ENCODE measurements around the gene PODXL2. TPM values are rescaled to one million over a fixed set of nuclear protein-coding genes. Genes with fewer than 3 reads are reported as not detected.

The PODXL2 gene
- total RNA-seq, 1 donor from 2014 or later: 4.2 TPM

DNA sequence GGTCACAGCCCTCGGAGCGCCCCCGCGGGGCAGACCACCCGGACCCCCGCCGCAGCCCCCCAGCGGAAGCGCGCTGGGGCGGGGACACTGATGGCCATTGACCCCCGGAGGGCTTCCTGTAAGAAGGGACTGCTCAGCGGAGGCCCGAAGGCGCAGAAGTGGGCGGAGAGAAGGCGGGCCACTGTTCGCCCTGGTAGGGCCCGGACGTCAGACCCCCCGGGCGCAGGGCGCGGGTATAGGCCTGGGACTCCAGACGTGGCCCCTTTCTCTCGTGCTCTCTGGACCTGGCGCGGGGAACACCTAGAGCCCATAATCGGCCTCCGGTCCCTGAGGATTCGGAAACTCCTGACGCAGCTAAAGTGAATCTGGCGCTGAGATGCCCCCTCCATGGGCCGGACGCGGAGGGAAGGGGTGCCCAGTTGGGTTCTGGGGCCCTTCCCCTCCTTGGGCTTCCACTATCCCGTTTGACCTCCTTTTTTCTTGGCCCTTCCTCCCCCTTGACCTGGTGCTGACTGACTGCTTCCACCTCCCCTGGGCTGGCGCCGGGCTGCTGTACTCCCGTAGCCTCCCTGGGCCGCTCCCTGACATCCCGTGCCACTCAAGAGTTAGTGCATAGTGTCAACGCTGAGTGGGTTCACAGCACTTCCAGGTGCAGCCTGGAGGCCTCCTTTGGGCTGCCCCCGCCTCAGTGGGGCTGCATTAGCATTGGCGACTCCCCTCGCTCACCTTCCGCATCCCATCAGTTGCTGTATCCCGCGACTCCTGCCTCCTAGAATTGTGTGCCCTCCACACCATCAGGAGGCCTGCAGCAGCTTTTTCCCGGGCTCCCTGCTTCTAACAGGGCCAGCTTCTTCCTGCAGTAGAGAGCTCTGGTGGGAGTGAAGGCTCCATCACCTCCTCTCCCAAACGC, 44.5 kb downstream of the PODXL2 start:
- Histone ChIP-seq H3K27ac (ENCODE audit: low read depth, low read length) (peak overlapping the region; percentile 79), H3K36me3 (ENCODE audit: control insufficient read depth in 3 of 3, insufficient read depth in 3 of 3, low read length in 3 of 3) (peaks cover 24 to 32% (median 27%) of the 10 kb centered on the region in 3 donors), H3K4me3 (ENCODE audit: low read length in 3 of 3) (peak overlapping the region; percentile 68 to 89 (median 84)), H3K27me3 (ENCODE audit: control insufficient read depth in 3 of 3, insufficient read depth in 3 of 3, low read length in 3 of 3) (no peaks in the 10 kb centered on the region), H3K9me3 (ENCODE audit: control insufficient read depth in 3 of 3, low read length in 3 of 3) (no peaks in the 10 kb centered on the region), H3K4me1 (ENCODE audit: control insufficient read depth in 3 of 3, insufficient read depth in 3 of 3, low read length in 3 of 3) (peaks cover 14 to 47% (median 32%) of the 10 kb centered on the region in 3 donors), H3K9ac (ENCODE audit: low read depth in 1 of 3, low read length in 3 of 3) (peak overlapping the region; percentile 77 to 85 (median 81))

GRCh38 chr3:127674101-127674721, 45.2 kb downstream of the PODXL2 start:
- H3K4me3 ChIP-seq (ENCODE audit: low read length in 3 of 3): peak overlapping the region; percentile 68 to 89 (median 84)
- peaks cover 18 to 55% (median 39%) of the 10 kb centered on the region in 3 donors for H3K4me1 ChIP-seq (ENCODE audit: control insufficient read depth in 3 of 3, insufficient read depth in 3 of 3, low read length in 3 of 3)
- no peaks in the 10 kb centered on the region for H3K27me3 ChIP-seq (ENCODE audit: control insufficient read depth in 3 of 3, insufficient read depth in 3 of 3, low read length in 3 of 3)
- no peaks in the 10 kb centered on the region for H3K9me3 ChIP-seq (ENCODE audit: control insufficient read depth in 3 of 3, low read length in 3 of 3)
- peaks cover 24 to 35% (median 33%) of the 10 kb centered on the region in 3 donors for H3K36me3 ChIP-seq (ENCODE audit: control insufficient read depth in 3 of 3, insufficient read depth in 3 of 3, low read length in 3 of 3)
- peak overlapping the region; percentile 77 to 85 (median 81) for H3K9ac ChIP-seq (ENCODE audit: low read depth in 1 of 3, low read length in 3 of 3)
- H3K27ac ChIP-seq (ENCODE audit: low read depth, low read length): no peak overlapping the region

- Histone ChIP-seq H3K36me3 (ENCODE audit: control insufficient read depth in 3 of 3, insufficient read depth in 3 of 3, low read length in 3 of 3) (peaks cover 25 to 37% (median 34%) of the 10 kb centered on the region in 3 donors), H3K9ac (ENCODE audit: low read depth in 1 of 3, low read length in 3 of 3) (no peak overlapping the region), H3K9me3 (ENCODE audit: control insufficient read depth in 3 of 3, low read length in 3 of 3) (no peaks in the 10 kb centered on the region), H3K27ac (ENCODE audit: low read depth, low read length) (no peak overlapping the region), H3K4me1 (ENCODE audit: control insufficient read depth in 3 of 3, insufficient read depth in 3 of 3, low read length in 3 of 3) (peaks cover 18 to 55% (median 39%) of the 10 kb centered on the region in 3 donors), H3K4me3 (ENCODE audit: low read length in 3 of 3) (peak overlapping the region in 1 of 3 donors; percentile 22), H3K27me3 (ENCODE audit: control insufficient read depth in 3 of 3, insufficient read depth in 3 of 3, low read length in 3 of 3) (no peaks in the 10 kb centered on the region)
Observed at GRCh38 chr3:127674790-127675189, 45.8 kb downstream of the PODXL2 start.

GRCh38 chr3:127675651-127676391, 46.8 kb downstream of the PODXL2 start:
- H3K9me3 ChIP-seq (ENCODE audit: control insufficient read depth in 3 of 3, low read length in 3 of 3): no peaks in the 10 kb centered on the region
- H3K4me3 ChIP-seq (ENCODE audit: low read length in 3 of 3): peak overlapping the region in 1 of 3 donors; percentile 22
- peaks cover 27 to 44% (median 43%) of the 10 kb centered on the region in 3 donors for H3K36me3 ChIP-seq (ENCODE audit: control insufficient read depth in 3 of 3, insufficient read depth in 3 of 3, low read length in 3 of 3)
- no peak overlapping the region for H3K27ac ChIP-seq (ENCODE audit: low read depth, low read length)
- H3K27me3 ChIP-seq (ENCODE audit: control insufficient read depth in 3 of 3, insufficient read depth in 3 of 3, low read length in 3 of 3): no peaks in the 10 kb centered on the region
- H3K4me1 ChIP-seq (ENCODE audit: control insufficient read depth in 3 of 3, insufficient read depth in 3 of 3, low read length in 3 of 3): peaks cover 18 to 55% (median 39%) of the 10 kb centered on the region in 3 donors
- peak overlapping the region in 1 of 3 donors; percentile 16 for H3K9ac ChIP-seq (ENCODE audit: low read depth in 1 of 3, low read length in 3 of 3)

GRCh38 chr3:127676456-127676855, 47.5 kb downstream of the PODXL2 start:
- Histone ChIP-seq H3K36me3 (ENCODE audit: control insufficient read depth in 3 of 3, insufficient read depth in 3 of 3, low read length in 3 of 3) (peaks cover 27 to 44% (median 43%) of the 10 kb centered on the region in 3 donors), H3K9ac (ENCODE audit: low read depth in 1 of 3, low read length in 3 of 3) (peak overlapping the region in 1 of 3 donors; percentile 16), H3K9me3 (ENCODE audit: control insufficient read depth in 3 of 3, low read length in 3 of 3) (no peaks in the 10 kb centered on the region), H3K4me3 (ENCODE audit: low read length in 3 of 3) (peak overlapping the region in 1 of 3 donors; percentile 22), H3K27me3 (ENCODE audit: control insufficient read depth in 3 of 3, insufficient read depth in 3 of 3, low read length in 3 of 3) (no peaks in the 10 kb centered on the region), H3K4me1 (ENCODE audit: control insufficient read depth in 3 of 3, insufficient read depth in 3 of 3, low read length in 3 of 3) (peaks cover 18 to 53% (median 39%) of the 10 kb centered on the region in 3 donors), H3K27ac (ENCODE audit: low read depth, low read length) (no peak overlapping the region)

DNA sequence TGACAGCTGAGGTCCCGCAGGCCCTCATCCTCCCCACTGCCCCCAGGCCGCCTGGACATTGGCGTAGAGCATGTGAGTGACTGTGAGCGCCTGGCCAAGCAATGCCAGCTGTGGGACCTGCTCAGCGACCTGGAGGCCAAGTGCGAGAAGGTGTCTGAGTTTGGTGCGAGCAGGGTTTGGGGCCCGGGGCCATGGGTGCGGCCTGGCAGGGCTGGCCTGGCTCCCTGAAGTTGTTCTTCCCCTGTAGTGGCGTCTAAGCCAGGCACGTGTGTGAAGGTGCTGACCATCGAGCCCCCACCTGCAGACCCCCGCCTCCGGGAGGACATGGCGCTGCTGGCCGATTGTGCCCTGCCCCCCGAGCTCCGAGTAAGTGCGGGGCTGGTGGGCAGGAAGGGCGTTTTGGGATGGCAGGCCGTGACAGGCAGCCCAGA, 48.0 kb downstream of the PODXL2 start:
- Histone ChIP-seq H3K9ac (ENCODE audit: low read depth in 1 of 3, low read length in 3 of 3) (no peak overlapping the region), H3K4me1 (ENCODE audit: control insufficient read depth in 3 of 3, insufficient read depth in 3 of 3, low read length in 3 of 3) (peaks cover 14 to 48% (median 36%) of the 10 kb centered on the region in 3 donors), H3K9me3 (ENCODE audit: control insufficient read depth in 3 of 3, low read length in 3 of 3) (no peaks in the 10 kb centered on the region), H3K36me3 (ENCODE audit: control insufficient read depth in 3 of 3, insufficient read depth in 3 of 3, low read length in 3 of 3) (peaks cover 27 to 44% (median 43%) of the 10 kb centered on the region in 3 donors), H3K4me3 (ENCODE audit: low read length in 3 of 3) (no peak overlapping the region), H3K27me3 (ENCODE audit: control insufficient read depth in 3 of 3, insufficient read depth in 3 of 3, low read length in 3 of 3) (no peaks in the 10 kb centered on the region), H3K27ac (ENCODE audit: low read depth, low read length) (no peak overlapping the region)

GRCh38 chr3:127677541-127678314, 48.7 kb downstream of the PODXL2 start:
- H3K27me3 ChIP-seq (ENCODE audit: control insufficient read depth in 3 of 3, insufficient read depth in 3 of 3, low read length in 3 of 3): no peaks in the 10 kb centered on the region
- H3K4me1 ChIP-seq (ENCODE audit: control insufficient read depth in 3 of 3, insufficient read depth in 3 of 3, low read length in 3 of 3): peaks cover 13 to 45% (median 32%) of the 10 kb centered on the region in 3 donors
- no peak overlapping the region for H3K9ac ChIP-seq (ENCODE audit: low read depth in 1 of 3, low read length in 3 of 3)
- no peaks in the 10 kb centered on the region for H3K9me3 ChIP-seq (ENCODE audit: control insufficient read depth in 3 of 3, low read length in 3 of 3)
- no peak overlapping the region for H3K4me3 ChIP-seq (ENCODE audit: low read length in 3 of 3)
- H3K36me3 ChIP-seq (ENCODE audit: control insufficient read depth in 3 of 3, insufficient read depth in 3 of 3, low read length in 3 of 3): peaks cover 27 to 44% (median 43%) of the 10 kb centered on the region in 3 donors
- no peak overlapping the region for H3K27ac ChIP-seq (ENCODE audit: low read depth, low read length)

DNA sequence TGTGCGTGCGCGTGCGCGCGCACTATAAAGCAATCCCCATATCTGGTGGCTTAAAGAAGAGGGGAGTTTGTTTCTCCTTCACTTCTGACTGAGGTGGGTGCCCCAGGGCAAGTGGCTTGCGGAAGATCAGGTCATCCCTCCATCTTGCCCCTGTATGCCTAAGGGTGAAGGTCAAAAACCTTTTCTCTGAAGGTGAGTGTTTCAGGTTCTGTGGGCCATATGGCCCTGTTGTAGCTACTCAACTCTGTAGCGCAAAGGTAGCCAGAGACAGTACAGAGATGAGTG, 49.3 kb downstream of the PODXL2 start:
- H3K27me3 ChIP-seq (ENCODE audit: control insufficient read depth in 3 of 3, insufficient read depth in 3 of 3, low read length in 3 of 3): no peaks in the 10 kb centered on the region
- H3K9me3 ChIP-seq (ENCODE audit: control insufficient read depth in 3 of 3, low read length in 3 of 3): no peaks in the 10 kb centered on the region
- H3K4me1 ChIP-seq (ENCODE audit: control insufficient read depth in 3 of 3, insufficient read depth in 3 of 3, low read length in 3 of 3): peaks cover 13 to 44% (median 32%) of the 10 kb centered on the region in 3 donors
- no peak overlapping the region for H3K9ac ChIP-seq (ENCODE audit: low read depth in 1 of 3, low read length in 3 of 3)
- H3K4me3 ChIP-seq (ENCODE audit: low read length in 3 of 3): no peak overlapping the region
- H3K27ac ChIP-seq (ENCODE audit: low read depth, low read length): peak overlapping the region; percentile 18
- peaks cover 27 to 44% (median 43%) of the 10 kb centered on the region in 3 donors for H3K36me3 ChIP-seq (ENCODE audit: control insufficient read depth in 3 of 3, insufficient read depth in 3 of 3, low read length in 3 of 3)
